GM21825 (cell line): ENCODE results near the gene MRPL18.

Experiments used
- ATAC-seq: cut with Tn5 transposase; IDR thresholded peaks from one replicate; pipeline ENCODE4 v1.9.1; 2021; ENCODE audit warnings: mild to moderate bottlenecking, moderate library complexity; ENCODE audit not compliant: unreplicated experiment

MRPL18 gene

GRCh38 chr6:159838020-159838744, 47.9 kb downstream of the MRPL18 start:
- ATAC-seq = no peak

GRCh38 chr6:159842035-159842434, 51.8 kb downstream of the MRPL18 start:
- ATAC-seq = no peak

- ATAC-seq = no peak
Measured at GRCh38 chr6:159844737-159845645, 54.7 kb downstream of the MRPL18 start.
